Esophagus squamous epithelium (tissue), 5 donors: Measurements from ENCODE around the gene HECW1. TPM values are rescaled to one million over a fixed set of nuclear protein-coding genes. Genes with fewer than 3 reads are reported as not detected.

Source experiments
- DNase-seq: peaks from one replicate; lab custom pipeline; 2025; lab: John Stamatoyannopoulos, UW
- H3K27ac ChIP-seq, 4 donors: fragments of 200-600 bp; sonication (generic); one replicate each; pipeline ENCODE4 v1.5.1; 2016 to 2019; ENCODE audit warnings: mild to moderate bottlenecking in 1 of 4
- H3K27me3 ChIP-seq, 4 donors: fragments of 200-600 bp; sonication (generic); 1 replicate in 3 of 4; 2 replicates in 1 of 4; pipeline versions ENCODE4 v1.5.1 to v1.6.0; 2017 to 2021; ENCODE audit warnings: antibody characterized with exemption in 1 of 4
- H3K36me3 ChIP-seq, 3 donors: fragments of 200-600 bp; sonication (generic); one replicate each; pipeline ENCODE4 v1.5.1; 2016 to 2019
- H3K4me1 ChIP-seq, 3 donors: fragments of 200-600 bp; sonication (generic); one replicate each; pipeline ENCODE4 v1.5.1; 2017 to 2019
- H3K4me3 ChIP-seq, 4 donors: fragments of 200-600 bp; sonication (generic); 1 replicate in 3 of 4; 2 replicates in 1 of 4; pipeline ENCODE4 v1.5.1; 2016 to 2019; ENCODE audit warnings: mild to moderate bottlenecking in 2 of 4, moderate library complexity in 1 of 4
- H3K9me3 ChIP-seq, 3 donors: fragments of 200-600 bp; sonication (generic); one replicate each; pipeline ENCODE4 v1.5.1; 2016 to 2019
- POLR2A ChIP-seq, 4 donors: fragments of 450-650 bp; IDR thresholded peaks; one replicate each; pipeline ENCODE4 v1.6.1; 2017; ENCODE audit warnings: antibody characterized with exemption in 4 of 4, mild to moderate bottlenecking in 4 of 4, moderate library complexity in 3 of 4
- whole genome bisulfite sequencing, 2 donors: methylation state at CpG; one replicate each; pipeline ENCODE4 v1.1.5; 2018; 5-methylcytosine and 5-hydroxymethylcytosine counted together
- intact Hi-C: fragments of 100-400 bp; cut with DNase I; formaldehyde crosslinking; loops from one replicate; pipeline ENCODE4 v1.15.0; 2022
- total RNA-seq, 4 donors: library from RNA; depleted of rRNA; stranded (reverse); fragments of >200 nt; gene quantifications; one replicate each; pipeline ENCODE4 v1.1.0, GENCODE V29; 2016
- TF ChIP-seq, protein P1 (sequence below), 6 experiments: fragments of 450-650 bp in 4 of 6; fragments of 200-600 bp in 2 of 6; sonication (generic) in 2 of 6; IDR thresholded peaks; one replicate each; pipeline ENCODE4 v1.5.1; 2016 to 2019; ENCODE audit warnings: antibody characterized with exemption in 6 of 6, mild to moderate bottlenecking in 4 of 6, moderate library complexity in 4 of 6
- donor health status: DM: yes; HTN: yes; CAD: no.

Gene HECW1
- total RNA-seq, 4 donors from 2014 or later: 0.18 to 0.57 (median 0.19) TPM; not detected in 1

DNA sequence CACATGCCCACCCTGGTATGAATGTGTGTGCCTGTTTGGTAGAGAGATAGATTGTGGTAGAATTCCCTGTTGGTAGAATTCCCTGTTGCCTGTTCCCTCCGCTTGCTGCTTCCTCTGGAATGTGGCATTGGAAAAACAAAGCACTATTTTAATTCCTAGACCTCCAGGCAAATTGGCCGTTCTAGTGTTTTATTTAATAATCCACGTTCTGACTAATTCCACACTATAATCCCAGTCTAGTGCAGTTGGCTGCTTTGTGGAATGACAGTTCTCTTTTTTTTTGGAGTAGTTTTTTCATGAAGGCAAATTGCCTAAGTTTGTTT lies 2.0 kb downstream of the HECW1 start:
- Histone ChIP-seq H3K9me3 (no peaks in the 10 kb centered on the region), H3K36me3 (no peaks in the 10 kb centered on the region), H3K4me1 (peaks cover 15 to 22% (median 22%) of the 10 kb centered on the region in 3 donors), H3K4me3 (no peak overlapping the region), H3K27me3 (peaks cover 10 to 98% (median 27%) of the 10 kb centered on the region in 4 donors), H3K27ac (no peak overlapping the region)
- TF ChIP-seq, protein P1, sequence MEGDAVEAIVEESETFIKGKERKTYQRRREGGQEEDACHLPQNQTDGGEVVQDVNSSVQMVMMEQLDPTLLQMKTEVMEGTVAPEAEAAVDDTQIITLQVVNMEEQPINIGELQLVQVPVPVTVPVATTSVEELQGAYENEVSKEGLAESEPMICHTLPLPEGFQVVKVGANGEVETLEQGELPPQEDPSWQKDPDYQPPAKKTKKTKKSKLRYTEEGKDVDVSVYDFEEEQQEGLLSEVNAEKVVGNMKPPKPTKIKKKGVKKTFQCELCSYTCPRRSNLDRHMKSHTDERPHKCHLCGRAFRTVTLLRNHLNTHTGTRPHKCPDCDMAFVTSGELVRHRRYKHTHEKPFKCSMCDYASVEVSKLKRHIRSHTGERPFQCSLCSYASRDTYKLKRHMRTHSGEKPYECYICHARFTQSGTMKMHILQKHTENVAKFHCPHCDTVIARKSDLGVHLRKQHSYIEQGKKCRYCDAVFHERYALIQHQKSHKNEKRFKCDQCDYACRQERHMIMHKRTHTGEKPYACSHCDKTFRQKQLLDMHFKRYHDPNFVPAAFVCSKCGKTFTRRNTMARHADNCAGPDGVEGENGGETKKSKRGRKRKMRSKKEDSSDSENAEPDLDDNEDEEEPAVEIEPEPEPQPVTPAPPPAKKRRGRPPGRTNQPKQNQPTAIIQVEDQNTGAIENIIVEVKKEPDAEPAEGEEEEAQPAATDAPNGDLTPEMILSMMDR (IDR thresholded peaks at IDR 0.05): no peak
- no peak for TF ChIP-seq POLR2A (IDR thresholded peaks at IDR 0.05)
- DNase-seq: no peak
- WGBS, 2 donors: 7 to 15% methylated on average over 3 of the region's 3 CpGs
- intact Hi-C loops: loop anchor here (10.0 kb wide), 1 partner anchor 170 kb away; no protein-coding TSS in a partner anchor

DNA sequence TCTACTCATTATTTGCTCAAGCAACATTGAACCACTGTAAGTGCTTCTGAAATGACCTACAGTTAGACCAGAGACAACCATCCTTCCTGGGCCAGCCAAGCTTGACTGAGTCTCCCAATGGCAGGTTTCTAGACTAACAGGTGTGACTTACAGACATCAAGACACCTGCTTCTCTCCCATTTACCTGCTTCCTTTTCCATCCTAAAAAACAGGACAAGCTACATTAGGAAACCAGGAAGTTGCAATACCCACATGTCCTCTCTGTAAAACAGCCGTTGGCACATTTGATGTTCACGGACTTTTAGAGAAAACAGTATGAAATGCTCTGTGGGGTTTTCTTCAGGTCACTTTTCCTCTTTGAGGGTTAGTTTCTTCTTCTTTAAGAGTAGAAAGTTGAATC lies 4.0 kb downstream of the HECW1 start:
- Histone ChIP-seq H3K4me3 (no peak overlapping the region), H3K4me1 (peaks cover 15 to 22% (median 22%) of the 10 kb centered on the region in 3 donors), H3K27me3 (peaks cover 10 to 98% (median 25%) of the 10 kb centered on the region in 4 donors), H3K36me3 (no peaks in the 10 kb centered on the region), H3K9me3 (no peaks in the 10 kb centered on the region), H3K27ac (no peak overlapping the region)
- no peak for DNase-seq
- TF ChIP-seq POLR2A (IDR thresholded peaks at IDR 0.05): no peak
- TF ChIP-seq, protein P1 (IDR thresholded peaks at IDR 0.05): no peak
- 75 to 92% methylated on average over 2 of the region's 2 CpGs for WGBS, 2 donors
- intact Hi-C loops: loop anchor here (10.0 kb wide), 1 partner anchor 172 kb away; no protein-coding TSS in a partner anchor

DNA sequence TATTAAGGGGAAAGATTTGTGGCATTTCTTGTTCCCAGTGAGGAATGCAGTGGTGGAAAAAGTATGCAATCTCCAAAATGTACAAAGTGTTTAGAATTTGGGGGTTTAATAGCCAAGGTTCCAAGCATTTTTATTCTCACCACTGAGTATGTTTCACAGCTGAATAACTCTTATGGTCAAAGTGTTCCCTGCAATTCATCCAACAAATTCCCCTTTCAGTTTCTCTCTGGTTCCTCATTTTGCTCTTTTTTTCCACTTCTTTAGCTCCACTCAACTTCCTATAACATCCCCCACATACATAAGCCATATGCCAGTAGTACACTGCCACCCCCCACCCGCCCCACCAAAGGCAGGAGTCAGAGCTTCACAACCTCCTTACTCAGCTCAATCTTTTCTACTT lies 4.6 kb downstream of the HECW1 start:
- intact Hi-C loops: loop anchor here (10.0 kb wide), 1 partner anchor 172 kb away; no protein-coding TSS in a partner anchor
- Histone ChIP-seq H3K27ac (no peak overlapping the region), H3K4me1 (peaks cover 15 to 22% (median 21%) of the 10 kb centered on the region in 3 donors), H3K27me3 (peaks cover 10 to 98% (median 23%) of the 10 kb centered on the region in 4 donors), H3K4me3 (no peak overlapping the region), H3K36me3 (no peaks in the 10 kb centered on the region), H3K9me3 (no peaks in the 10 kb centered on the region)
- TF ChIP-seq, protein P1 (IDR thresholded peaks at IDR 0.05): no peak
- no peak for TF ChIP-seq POLR2A (IDR thresholded peaks at IDR 0.05)
- no peak for DNase-seq
- WGBS, 2 donors: 57 to 69% methylated on average over 1 of the region's 1 CpG

DNA sequence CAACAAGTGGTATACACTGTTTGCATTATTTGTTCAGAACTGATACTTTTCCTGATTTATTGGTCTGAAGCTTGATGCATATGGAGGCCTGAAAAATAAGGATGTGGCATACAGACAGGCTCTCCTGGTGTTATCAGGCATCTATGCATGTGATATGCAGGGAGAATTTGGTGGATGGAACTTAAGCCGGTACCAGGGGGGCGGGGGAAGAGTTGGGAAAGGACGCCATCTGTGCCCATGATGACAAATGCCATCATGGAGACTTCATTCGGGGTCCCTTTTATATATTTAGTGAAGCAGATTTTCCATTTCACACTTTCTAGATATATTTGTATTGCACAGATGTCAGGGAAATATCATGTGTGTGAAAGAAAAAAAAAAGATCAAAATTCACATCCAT lies 5.4 kb downstream of the HECW1 start:
- H3K4me3 ChIP-seq: no peak overlapping the region
- whole genome bisulfite sequencing, 2 donors: 73 to 74% methylated on average over 4 of the region's 4 CpGs
- TF ChIP-seq POLR2A (IDR thresholded peaks at IDR 0.05): no peak
- TF ChIP-seq, protein P1 (IDR thresholded peaks at IDR 0.05): no peak
- peaks cover 8 to 15% (median 14%) of the 10 kb centered on the region in 3 donors for H3K4me1 ChIP-seq
- H3K27ac ChIP-seq: no peak overlapping the region
- intact Hi-C loops: loop anchor here (10.0 kb wide), 1 partner anchor 173 kb away; no protein-coding TSS in a partner anchor
- no peaks in the 10 kb centered on the region for H3K9me3 ChIP-seq
- H3K27me3 ChIP-seq: peaks cover 7 to 95% (median 18%) of the 10 kb centered on the region in 4 donors
- no peak for DNase-seq
- no peaks in the 10 kb centered on the region for H3K36me3 ChIP-seq

DNA sequence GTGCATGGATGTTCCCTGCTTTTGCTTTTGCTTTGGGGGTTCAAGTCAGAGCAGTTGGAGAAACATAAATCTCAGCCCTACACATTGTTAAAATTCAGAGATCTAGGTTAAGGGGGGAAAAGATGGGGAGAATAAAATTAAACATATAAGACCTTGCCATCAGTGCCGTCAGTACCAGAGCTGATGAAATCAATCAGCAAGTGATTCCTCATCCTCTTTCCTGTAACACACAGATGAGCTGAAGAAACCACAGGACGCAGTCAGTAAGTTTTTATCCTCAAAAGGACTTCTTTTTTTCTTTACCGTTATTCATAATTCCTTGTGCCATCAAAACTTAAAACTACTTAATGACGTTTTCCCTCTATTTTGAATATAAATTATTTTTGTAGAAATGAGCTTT lies 5.9 kb downstream of the HECW1 start:
- peaks cover 4 to 95% (median 15%) of the 10 kb centered on the region in 4 donors for H3K27me3 ChIP-seq
- no peaks in the 10 kb centered on the region for H3K9me3 ChIP-seq
- TF ChIP-seq, protein P1 (IDR thresholded peaks at IDR 0.05): no peak
- no peak for TF ChIP-seq POLR2A (IDR thresholded peaks at IDR 0.05)
- no peak for DNase-seq
- intact Hi-C loops: loop anchor here (10.0 kb wide), 1 partner anchor 174 kb away; no protein-coding TSS in a partner anchor
- no peaks in the 10 kb centered on the region for H3K36me3 ChIP-seq
- no peak overlapping the region for H3K27ac ChIP-seq
- WGBS, 2 donors: 86 to 88% methylated on average over 4 of the region's 4 CpGs
- no peak overlapping the region for H3K4me3 ChIP-seq
- H3K4me1 ChIP-seq: peaks cover 5 to 10% (median 9%) of the 10 kb centered on the region in 3 donors
